Measurements from ENCODE around the gene SSBP3.

DNA sequence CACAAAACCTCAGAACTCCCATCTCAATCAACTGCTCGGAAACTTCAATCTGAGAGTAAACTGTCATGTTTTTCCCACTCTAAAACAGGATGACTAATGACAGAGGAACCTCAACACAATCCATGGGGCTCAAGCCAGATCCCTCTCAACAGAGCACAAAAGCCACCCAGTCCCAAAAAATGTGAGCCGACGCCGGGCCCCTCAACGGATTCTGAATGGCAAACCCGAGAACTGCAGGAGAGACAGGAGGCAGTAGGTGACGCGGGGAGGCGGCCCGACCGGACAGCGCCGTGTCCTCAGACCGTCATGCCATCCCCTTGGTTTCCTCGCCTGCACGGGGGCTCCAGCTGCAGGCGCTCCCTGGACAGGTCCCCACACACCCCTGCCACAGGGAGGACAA is 53.4 kb downstream of the SSBP3 start:
- TF ChIP-seq, protein P1, sequence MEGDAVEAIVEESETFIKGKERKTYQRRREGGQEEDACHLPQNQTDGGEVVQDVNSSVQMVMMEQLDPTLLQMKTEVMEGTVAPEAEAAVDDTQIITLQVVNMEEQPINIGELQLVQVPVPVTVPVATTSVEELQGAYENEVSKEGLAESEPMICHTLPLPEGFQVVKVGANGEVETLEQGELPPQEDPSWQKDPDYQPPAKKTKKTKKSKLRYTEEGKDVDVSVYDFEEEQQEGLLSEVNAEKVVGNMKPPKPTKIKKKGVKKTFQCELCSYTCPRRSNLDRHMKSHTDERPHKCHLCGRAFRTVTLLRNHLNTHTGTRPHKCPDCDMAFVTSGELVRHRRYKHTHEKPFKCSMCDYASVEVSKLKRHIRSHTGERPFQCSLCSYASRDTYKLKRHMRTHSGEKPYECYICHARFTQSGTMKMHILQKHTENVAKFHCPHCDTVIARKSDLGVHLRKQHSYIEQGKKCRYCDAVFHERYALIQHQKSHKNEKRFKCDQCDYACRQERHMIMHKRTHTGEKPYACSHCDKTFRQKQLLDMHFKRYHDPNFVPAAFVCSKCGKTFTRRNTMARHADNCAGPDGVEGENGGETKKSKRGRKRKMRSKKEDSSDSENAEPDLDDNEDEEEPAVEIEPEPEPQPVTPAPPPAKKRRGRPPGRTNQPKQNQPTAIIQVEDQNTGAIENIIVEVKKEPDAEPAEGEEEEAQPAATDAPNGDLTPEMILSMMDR (IDR thresholded peaks at IDR 0.05) = no peak
- no peak for TF ChIP-seq POLR2A (IDR thresholded peaks at IDR 0.05)

All from thyroid gland (tissue), 4 donors.